ENCODE results near the gene CDS1.

Gene CDS1

GRCh38 chr4:84582302-84582987 lies 482 bp upstream of the CDS1 start:
- Mint-ChIP-seq H3K27ac (no peak overlapping the region), H3K27me3 (peaks cover 49% of the 10 kb centered on the region), H3K9me3 (peaks cover 3% of the 10 kb centered on the region), H3K4me3 (peak overlapping the region; percentile 64), H3K4me1 (peaks cover 13% of the 10 kb centered on the region), H3K36me3 (ENCODE audit: low read depth) (peaks cover 4% of the 10 kb centered on the region)
- ATAC-seq (peak; percentile 79), DNase-seq (peak; percentile 81)

GRCh38 chr4:84583876-84584380 lies 1.0 kb downstream of the CDS1 start:
- no peak for ATAC-seq
- Mint-ChIP-seq H3K27ac (no peak overlapping the region), H3K27me3 (peaks cover 47% of the 10 kb centered on the region), H3K9me3 (peaks cover 5% of the 10 kb centered on the region), H3K36me3 (ENCODE audit: low read depth) (peaks cover 4% of the 10 kb centered on the region), H3K4me3 (peak overlapping the region; percentile 70), H3K4me1 (peaks cover 13% of the 10 kb centered on the region)
- DNase-seq: no peak

DNA sequence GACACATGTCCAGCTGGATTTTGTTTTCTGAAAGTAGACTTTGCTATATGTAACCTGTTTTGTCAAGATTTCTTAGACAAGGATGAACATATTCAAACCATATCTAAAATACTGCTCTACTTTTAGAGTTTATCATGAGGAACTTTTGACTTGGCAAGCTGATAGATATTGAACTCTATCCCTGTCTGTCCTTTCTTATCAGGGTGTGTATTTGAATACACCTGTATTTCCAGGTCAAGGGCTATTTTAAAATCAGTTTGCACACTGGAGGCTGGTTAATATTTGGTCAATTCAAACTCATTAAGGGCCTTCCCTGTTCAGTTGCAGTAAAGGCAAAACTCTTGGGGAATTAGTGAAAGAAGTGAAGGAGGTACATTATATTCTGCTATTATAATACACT lies 2.3 kb downstream of the CDS1 start:
- DNase-seq (no peak), ATAC-seq (no peak)
- peaks cover 4% of the 10 kb centered on the region for H3K36me3 Mint-ChIP-seq (ENCODE audit: low read depth)
- H3K4me1 Mint-ChIP-seq: peaks cover 13% of the 10 kb centered on the region
- H3K27ac Mint-ChIP-seq: no peak overlapping the region
- H3K9me3 Mint-ChIP-seq: peaks cover 5% of the 10 kb centered on the region
- peaks cover 44% of the 10 kb centered on the region for H3K27me3 Mint-ChIP-seq
- no peak overlapping the region for H3K4me3 Mint-ChIP-seq

GRCh38 chr4:84594724-84595123 lies 11.8 kb downstream of the CDS1 start:
- no peak overlapping the region for H3K4me3 Mint-ChIP-seq
- no peak overlapping the region for H3K27ac Mint-ChIP-seq
- no peaks in the 10 kb centered on the region for H3K9me3 Mint-ChIP-seq
- peaks cover 5% of the 10 kb centered on the region for H3K27me3 Mint-ChIP-seq
- DNase-seq: no peak
- no peak for ATAC-seq
- peaks cover 3% of the 10 kb centered on the region for H3K4me1 Mint-ChIP-seq
- no peaks in the 10 kb centered on the region for H3K36me3 Mint-ChIP-seq (ENCODE audit: low read depth)

GRCh38 chr4:84596826-84597225 lies 13.9 kb downstream of the CDS1 start:
- Mint-ChIP-seq H3K4me1 (peaks cover 3% of the 10 kb centered on the region), H3K36me3 (ENCODE audit: low read depth) (no peaks in the 10 kb centered on the region), H3K27ac (no peak overlapping the region), H3K9me3 (no peaks in the 10 kb centered on the region), H3K27me3 (peaks cover 8% of the 10 kb centered on the region), H3K4me3 (no peak overlapping the region)
- DNase-seq: no peak
- peak; percentile 40 for ATAC-seq

DNA sequence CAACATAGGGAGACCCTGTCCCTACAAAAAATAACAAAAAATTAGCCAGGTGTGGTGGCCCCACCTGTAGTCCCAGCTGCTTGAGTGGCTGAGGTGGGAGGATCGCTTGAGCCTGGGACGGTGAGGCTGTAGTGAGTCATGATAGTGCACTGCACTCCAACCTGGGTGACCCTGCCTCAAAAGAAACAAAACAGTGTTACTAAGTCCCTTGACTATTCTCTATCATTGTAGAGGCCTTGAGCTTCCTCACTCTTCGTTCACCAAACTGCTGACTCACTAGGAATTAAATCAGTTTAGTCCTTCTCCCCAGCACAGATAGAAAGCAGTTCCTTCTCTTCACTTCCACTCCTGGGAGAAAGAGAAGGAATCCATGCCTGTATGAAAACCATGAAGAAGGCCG lies 14.5 kb downstream of the CDS1 start:
- H3K27me3 Mint-ChIP-seq: peaks cover 5% of the 10 kb centered on the region
- H3K36me3 Mint-ChIP-seq (ENCODE audit: low read depth): no peaks in the 10 kb centered on the region
- H3K27ac Mint-ChIP-seq: no peak overlapping the region
- H3K9me3 Mint-ChIP-seq: no peaks in the 10 kb centered on the region
- ATAC-seq (no peak), DNase-seq (no peak)
- peaks cover 3% of the 10 kb centered on the region for H3K4me1 Mint-ChIP-seq
- H3K4me3 Mint-ChIP-seq: no peak overlapping the region

GRCh38 chr4:84606645-84607044 lies 23.7 kb downstream of the CDS1 start:
- Mint-ChIP-seq H3K27me3 (no peaks in the 10 kb centered on the region), H3K4me3 (no peak overlapping the region)

GRCh38 chr4:84611531-84611930 lies 28.6 kb downstream of the CDS1 start:
- H3K27me3 Mint-ChIP-seq: no peaks in the 10 kb centered on the region
- no peak overlapping the region for H3K4me3 Mint-ChIP-seq
- DNase-seq (no peak), ATAC-seq (no peak)
- H3K4me1 Mint-ChIP-seq: no peaks in the 10 kb centered on the region
- H3K36me3 Mint-ChIP-seq (ENCODE audit: low read depth): no peaks in the 10 kb centered on the region
- H3K27ac Mint-ChIP-seq: no peak overlapping the region
- H3K9me3 Mint-ChIP-seq: no peaks in the 10 kb centered on the region

More at GRCh38 chr4:84606645-84607044, 23.7 kb downstream of the CDS1 start:
- no peaks in the 10 kb centered on the region for H3K4me1 Mint-ChIP-seq
- H3K27ac Mint-ChIP-seq: no peak overlapping the region
- DNase-seq (no peak), ATAC-seq (no peak)
- no peaks in the 10 kb centered on the region for H3K9me3 Mint-ChIP-seq
- no peaks in the 10 kb centered on the region for H3K36me3 Mint-ChIP-seq (ENCODE audit: low read depth)

GRCh38 chr4:84614891-84615290 lies 32.0 kb downstream of the CDS1 start:
- ATAC-seq (no peak), DNase-seq (no peak)
- Mint-ChIP-seq H3K27me3 (no peaks in the 10 kb centered on the region), H3K27ac (no peak overlapping the region), H3K4me1 (no peaks in the 10 kb centered on the region), H3K9me3 (no peaks in the 10 kb centered on the region), H3K4me3 (no peak overlapping the region), H3K36me3 (ENCODE audit: low read depth) (no peaks in the 10 kb centered on the region)

DNA sequence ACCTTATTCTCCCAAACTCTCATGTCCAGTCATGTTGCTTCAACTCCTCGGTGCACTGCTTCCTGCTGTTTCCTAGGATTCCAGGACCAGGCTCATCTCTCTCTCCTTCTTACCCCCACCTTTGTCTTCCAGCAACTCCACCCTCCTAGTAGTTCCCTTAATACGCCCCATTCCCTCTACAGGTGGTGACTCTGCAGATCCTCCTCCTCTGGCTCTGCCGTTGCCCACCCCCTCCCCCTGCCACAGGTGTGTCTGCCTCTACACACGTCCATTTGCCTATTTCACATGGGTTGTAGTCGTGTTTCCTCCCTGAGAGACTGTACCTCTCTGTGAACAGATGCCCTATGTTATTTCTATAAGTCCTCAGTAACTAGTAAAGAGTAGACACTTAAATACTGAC lies 32.4 kb downstream of the CDS1 start:
- Mint-ChIP-seq H3K36me3 (ENCODE audit: low read depth) (no peaks in the 10 kb centered on the region), H3K27me3 (no peaks in the 10 kb centered on the region), H3K27ac (no peak overlapping the region), H3K9me3 (no peaks in the 10 kb centered on the region), H3K4me1 (no peaks in the 10 kb centered on the region), H3K4me3 (no peak overlapping the region)
- no peak for DNase-seq
- ATAC-seq: no peak

- Mint-ChIP-seq H3K27ac (no peak overlapping the region), H3K4me1 (no peaks in the 10 kb centered on the region), H3K9me3 (no peaks in the 10 kb centered on the region), H3K27me3 (no peaks in the 10 kb centered on the region), H3K4me3 (no peak overlapping the region), H3K36me3 (ENCODE audit: low read depth) (no peaks in the 10 kb centered on the region)
- ATAC-seq (no peak), DNase-seq (no peak)
Observed at GRCh38 chr4:84622959-84623358, 40.0 kb downstream of the CDS1 start.

DNA sequence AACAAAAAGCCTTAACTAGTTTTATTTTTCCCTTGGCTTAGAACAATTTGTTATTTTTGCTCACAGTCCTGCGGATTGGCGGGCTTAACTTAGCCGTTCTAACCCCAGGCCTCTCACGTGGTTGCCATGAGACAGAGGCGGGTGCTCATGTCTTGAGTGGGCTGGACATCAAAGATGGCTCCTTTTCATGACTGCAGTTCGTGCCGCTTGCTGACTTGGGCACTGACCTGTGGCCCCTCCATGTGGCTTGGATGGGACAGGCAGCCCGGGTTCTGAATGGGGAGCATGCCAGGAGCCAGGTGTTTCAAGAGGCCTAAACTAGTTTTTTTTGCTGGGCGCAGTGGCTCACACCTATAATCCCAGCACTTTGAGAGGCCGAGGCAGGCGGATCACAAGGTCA lies 40.7 kb downstream of the CDS1 start:
- no peak overlapping the region for H3K27ac Mint-ChIP-seq
- no peaks in the 10 kb centered on the region for H3K9me3 Mint-ChIP-seq
- H3K4me1 Mint-ChIP-seq: no peaks in the 10 kb centered on the region
- H3K36me3 Mint-ChIP-seq (ENCODE audit: low read depth): no peaks in the 10 kb centered on the region
- no peak overlapping the region for H3K4me3 Mint-ChIP-seq
- H3K27me3 Mint-ChIP-seq: no peaks in the 10 kb centered on the region
- DNase-seq (no peak), ATAC-seq (no peak)

DNA sequence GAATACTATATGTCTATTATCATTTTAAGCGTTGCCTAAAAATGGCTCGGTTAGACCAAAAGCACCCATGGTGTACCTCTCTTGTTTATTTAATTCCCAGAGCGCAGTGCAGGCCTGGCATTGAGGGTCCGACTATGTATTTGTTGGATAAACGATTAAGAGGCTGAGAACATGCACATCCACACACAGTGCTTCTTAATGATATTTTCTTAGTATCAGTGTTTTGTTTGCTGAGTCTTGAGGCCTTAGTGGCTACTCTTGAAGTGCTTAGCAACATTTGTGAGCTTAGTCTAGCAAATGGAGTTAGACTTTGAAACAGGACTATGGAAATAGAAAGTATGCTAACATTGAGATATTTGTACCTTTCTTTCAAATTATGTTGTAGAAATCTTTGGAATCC lies 43.7 kb downstream of the CDS1 start:
- Mint-ChIP-seq H3K27me3 (peaks cover 2% of the 10 kb centered on the region), H3K4me3 (no peak overlapping the region), H3K27ac (no peak overlapping the region), H3K4me1 (no peaks in the 10 kb centered on the region), H3K36me3 (ENCODE audit: low read depth) (no peaks in the 10 kb centered on the region), H3K9me3 (no peaks in the 10 kb centered on the region)
- ATAC-seq (no peak), DNase-seq (no peak)

DNA sequence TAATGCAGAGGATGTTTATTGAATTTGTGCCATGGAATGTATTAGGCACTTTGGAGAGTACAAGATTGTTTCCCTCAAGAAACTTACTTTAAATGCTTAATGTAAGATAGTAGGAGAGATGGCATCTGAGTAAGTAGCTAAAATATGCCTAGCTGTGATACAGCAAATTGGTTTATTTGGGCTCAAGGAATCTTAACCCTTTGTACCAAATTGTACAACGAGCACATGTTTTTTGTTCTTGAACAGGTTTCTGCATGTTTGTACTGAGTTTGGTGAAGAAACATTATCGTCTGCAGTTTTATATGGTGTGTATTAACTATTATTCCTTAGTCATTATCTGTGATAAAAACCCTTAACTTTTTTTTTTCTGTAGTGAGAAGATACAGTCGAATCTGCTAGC lies 48.6 kb downstream of the CDS1 start:
- DNase-seq (no peak), ATAC-seq (no peak)

GRCh38 chr4:84632092-84632491 lies 49.2 kb downstream of the CDS1 start:
- ATAC-seq (no peak), DNase-seq (no peak)
- peaks cover 3% of the 10 kb centered on the region for H3K36me3 Mint-ChIP-seq (ENCODE audit: low read depth)
- no peak overlapping the region for H3K27ac Mint-ChIP-seq
- no peak overlapping the region for H3K4me3 Mint-ChIP-seq
- no peaks in the 10 kb centered on the region for H3K9me3 Mint-ChIP-seq
- H3K4me1 Mint-ChIP-seq: no peaks in the 10 kb centered on the region
- H3K27me3 Mint-ChIP-seq: peaks cover 2% of the 10 kb centered on the region

More for the DNA sequence above, 48.6 kb downstream of the CDS1 start:
- Mint-ChIP-seq H3K4me3 (no peak overlapping the region), H3K27ac (no peak overlapping the region), H3K4me1 (no peaks in the 10 kb centered on the region), H3K27me3 (peaks cover 2% of the 10 kb centered on the region), H3K9me3 (no peaks in the 10 kb centered on the region), H3K36me3 (ENCODE audit: low read depth) (peaks cover 3% of the 10 kb centered on the region)

DNA sequence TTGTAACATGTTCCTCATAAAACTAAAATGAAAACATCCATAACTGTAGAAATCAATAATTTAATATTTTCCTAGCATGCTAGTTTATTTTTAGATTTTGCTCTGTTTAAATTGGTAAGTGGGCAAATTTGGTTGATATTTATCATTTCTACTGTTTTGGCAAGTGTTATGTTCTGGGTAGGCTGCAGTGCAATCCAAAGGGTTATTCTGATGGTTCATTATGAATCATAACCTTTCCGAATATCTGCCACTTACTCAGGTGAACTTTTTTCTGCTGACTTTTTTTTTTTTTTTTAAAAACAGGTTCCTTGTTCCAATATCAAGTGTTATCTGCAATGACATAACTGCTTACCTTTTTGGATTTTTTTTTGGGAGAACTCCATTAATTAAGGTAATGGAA lies 52.0 kb downstream of the CDS1 start:
- no peaks in the 10 kb centered on the region for H3K9me3 Mint-ChIP-seq
- no peaks in the 10 kb centered on the region for H3K4me1 Mint-ChIP-seq
- H3K27me3 Mint-ChIP-seq: peaks cover 2% of the 10 kb centered on the region
- DNase-seq: no peak
- no peak overlapping the region for H3K27ac Mint-ChIP-seq
- no peak for ATAC-seq
- peaks cover 3% of the 10 kb centered on the region for H3K36me3 Mint-ChIP-seq (ENCODE audit: low read depth)
- no peak overlapping the region for H3K4me3 Mint-ChIP-seq
